Stomach (tissue), 4 donors: ENCODE data around the gene TMIE.

Experiments
- CTCF ChIP-seq, 7 experiments: fragments of 450-650 bp in 4 of 7; fragments of 200-600 bp in 3 of 7; sonication (generic) in 3 of 7; IDR thresholded peaks; one replicate each; pipeline ENCODE4 v1.5.1; 2016 to 2019; ENCODE audit warnings: antibody characterized with exemption in 7 of 7, control low read depth in 2 of 7, mild to moderate bottlenecking in 1 of 7
- EP300 ChIP-seq: sonication (generic); formaldehyde crosslinking; IDR thresholded peaks from one replicate; pipeline ENCODE4 v1.6.1; 2017; ENCODE audit warnings: antibody characterized with exemption
- POLR2A ChIP-seq, 4 donors: fragments of 450-650 bp; IDR thresholded peaks; one replicate each; pipeline ENCODE4 v1.6.1; 2016; ENCODE audit warnings: antibody characterized with exemption in 4 of 4, control low read depth in 2 of 4, mild to moderate bottlenecking in 1 of 4, moderate library complexity in 1 of 4
- POLR2AphosphoS5 ChIP-seq, 3 donors: sonication (generic); formaldehyde crosslinking; IDR thresholded peaks; one replicate each; pipeline ENCODE4 v1.6.1; 2016; ENCODE audit warnings: antibody characterized with exemption in 3 of 3

- TF ChIP-seq CTCF (IDR thresholded peaks at IDR 0.05) (no peak), POLR2A (IDR thresholded peaks at IDR 0.05) (no peak), EP300 (no peak), POLR2AphosphoS5 (IDR thresholded peaks at IDR 0.05) (no peak)
Observed at GRCh38 chr3:46736006-46736872, 35.0 kb downstream of the TMIE start.
